GM12875 (cell line): Measurements from ENCODE around the gene TDRD9.

Source experiments
- H3K4me3 ChIP-seq: one replicate; pipeline ENCODE4 v1.5.1; 2011; ENCODE audit warnings: low read depth, low read length, control low read depth
- CTCF ChIP-seq: IDR thresholded peaks from 2 replicates; pipeline ENCODE4 v1.5.1; 2011; ENCODE audit warnings: low read depth, mild to moderate bottlenecking, control low read depth, inconsistent platforms, low read length, moderate library complexity, borderline replicate concordance; ENCODE audit not compliant: insufficient read depth

Gene TDRD9

GRCh38 chr14:104039214-104039613 is 111.0 kb downstream of the TDRD9 start:
- no peak overlapping the region for H3K4me3 ChIP-seq
- TF ChIP-seq CTCF: no peak

GRCh38 chr14:104040539-104040938 is 112.3 kb downstream of the TDRD9 start:
- TF ChIP-seq CTCF: no peak
- no peak overlapping the region for H3K4me3 ChIP-seq

- no peak for TF ChIP-seq CTCF
- no peak overlapping the region for H3K4me3 ChIP-seq
Observed at GRCh38 chr14:104041430-104042104, 113.3 kb downstream of the TDRD9 start.

- no peak for TF ChIP-seq CTCF
- H3K4me3 ChIP-seq: no peak overlapping the region
Observed at GRCh38 chr14:104044016-104044415, 115.8 kb downstream of the TDRD9 start.

- no peak for TF ChIP-seq CTCF
- no peak overlapping the region for H3K4me3 ChIP-seq
Observed at GRCh38 chr14:104047761-104048160, 119.5 kb downstream of the TDRD9 start.

- H3K4me3 ChIP-seq: no peak overlapping the region
- no peak for TF ChIP-seq CTCF
Observed at GRCh38 chr14:104048758-104049507, 120.7 kb downstream of the TDRD9 start.
